HG02759 (cell line): ENCODE data around the gene ADCY5.
A peak's percentile ranks its signal among the peaks of the same experiment; 100 is the strongest.

ENCODE experiments used
- ATAC-seq: cut with Tn5 transposase; IDR thresholded peaks from one replicate; pipeline ENCODE4 v1.9.1; 2021; ENCODE audit warnings: mild to moderate bottlenecking, moderate library complexity; ENCODE audit not compliant: unreplicated experiment

Gene ADCY5

DNA sequence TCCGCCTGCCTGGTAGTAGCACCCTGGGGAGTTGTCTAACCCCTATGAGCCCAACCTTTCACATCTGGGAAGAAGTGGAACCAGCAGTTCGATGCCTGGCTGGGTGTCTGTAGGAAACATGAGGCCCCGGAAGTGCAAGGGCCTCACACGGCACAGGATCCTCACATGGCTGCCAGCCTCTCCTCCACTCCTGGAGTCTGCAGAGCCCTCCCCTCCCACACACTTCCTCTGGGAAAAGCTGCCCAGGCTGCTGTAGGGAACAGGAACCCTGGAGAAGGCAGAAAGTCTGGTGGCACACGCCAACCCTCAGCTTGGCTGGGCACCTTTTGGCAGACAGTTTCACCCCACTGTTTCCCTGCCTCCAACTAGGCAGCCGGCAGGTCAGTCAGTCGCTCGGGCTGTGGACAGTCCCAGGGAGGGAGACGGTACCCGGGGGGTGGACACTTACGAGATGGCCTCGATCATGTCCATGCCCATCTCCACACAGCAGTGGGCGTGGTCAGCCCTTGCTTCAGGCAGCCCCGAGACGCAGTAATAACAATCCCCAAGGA, 118.4 kb downstream of the ADCY5 start:
- no peak for ATAC-seq

DNA sequence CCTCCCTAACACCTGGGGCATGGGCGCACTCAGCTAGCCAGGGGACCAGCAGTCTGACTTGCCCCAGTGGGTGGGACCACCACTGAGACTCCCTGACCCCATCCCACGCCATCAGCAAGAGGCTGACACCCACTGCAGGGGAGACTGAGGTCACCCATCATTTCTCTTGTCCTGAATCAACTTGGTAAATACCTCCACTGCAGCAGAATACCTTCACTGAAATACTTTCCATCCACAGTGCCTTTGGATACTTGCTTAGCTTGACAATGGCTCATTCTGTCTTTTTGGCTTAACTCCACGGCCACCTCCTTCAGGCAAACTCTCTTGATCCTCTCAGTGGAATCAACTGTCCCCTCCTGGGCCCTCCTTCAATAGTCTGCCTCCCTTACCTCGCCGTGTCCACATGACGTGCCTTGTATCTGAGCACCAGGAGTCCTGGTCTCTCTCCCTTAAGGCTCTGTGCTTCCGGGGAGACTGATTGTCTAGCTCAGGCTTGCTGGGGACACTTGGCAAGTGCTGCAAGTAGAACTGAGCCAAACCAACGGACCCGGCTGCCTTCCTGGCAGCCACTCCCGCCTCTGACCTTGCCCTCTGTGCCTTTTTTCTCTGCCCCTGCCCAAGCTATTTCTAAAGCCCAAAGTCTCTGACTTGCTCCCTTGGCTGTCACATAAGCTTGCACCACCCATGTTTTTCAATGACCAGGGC, 119.1 kb downstream of the ADCY5 start:
- ATAC-seq, result no peak

DNA sequence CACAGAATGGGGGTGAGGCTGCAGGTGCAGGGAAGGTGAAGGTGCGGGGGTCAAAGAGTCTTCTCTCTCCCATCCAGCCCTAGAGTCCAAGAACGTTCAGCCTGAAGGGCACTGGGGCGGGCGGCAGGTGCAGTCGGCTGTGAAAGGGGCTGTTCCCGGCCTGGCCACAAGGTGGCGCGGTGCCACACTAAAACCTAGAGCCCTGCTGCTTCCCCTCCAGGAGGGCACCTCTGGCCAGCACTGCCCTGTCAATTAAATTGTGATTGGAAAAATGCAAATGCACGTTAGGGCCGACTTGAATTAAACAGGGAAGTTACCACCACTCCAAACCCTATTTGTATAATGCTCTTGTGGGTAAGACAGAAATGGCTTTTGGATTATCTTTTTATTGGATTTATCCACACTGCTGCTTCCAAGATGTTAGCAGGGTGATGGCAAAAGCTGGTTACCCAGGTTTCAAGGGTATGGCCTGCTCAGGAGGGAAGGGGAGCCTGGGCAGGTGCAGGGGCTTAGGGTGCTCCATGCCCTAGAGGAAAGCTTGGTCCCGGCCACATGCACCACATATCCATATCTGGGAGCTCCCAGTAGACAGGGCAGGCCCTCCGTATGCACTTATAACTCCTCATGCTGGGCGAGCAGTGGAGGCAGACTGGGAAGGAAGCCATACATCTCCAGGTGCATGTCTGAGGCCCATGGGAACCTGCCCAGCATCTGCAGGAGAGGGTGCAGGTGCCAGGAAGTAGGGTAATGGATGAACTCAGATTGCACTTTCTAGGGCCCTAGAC, 119.8 kb downstream of the ADCY5 start:
- peak; percentile 58 for ATAC-seq

DNA sequence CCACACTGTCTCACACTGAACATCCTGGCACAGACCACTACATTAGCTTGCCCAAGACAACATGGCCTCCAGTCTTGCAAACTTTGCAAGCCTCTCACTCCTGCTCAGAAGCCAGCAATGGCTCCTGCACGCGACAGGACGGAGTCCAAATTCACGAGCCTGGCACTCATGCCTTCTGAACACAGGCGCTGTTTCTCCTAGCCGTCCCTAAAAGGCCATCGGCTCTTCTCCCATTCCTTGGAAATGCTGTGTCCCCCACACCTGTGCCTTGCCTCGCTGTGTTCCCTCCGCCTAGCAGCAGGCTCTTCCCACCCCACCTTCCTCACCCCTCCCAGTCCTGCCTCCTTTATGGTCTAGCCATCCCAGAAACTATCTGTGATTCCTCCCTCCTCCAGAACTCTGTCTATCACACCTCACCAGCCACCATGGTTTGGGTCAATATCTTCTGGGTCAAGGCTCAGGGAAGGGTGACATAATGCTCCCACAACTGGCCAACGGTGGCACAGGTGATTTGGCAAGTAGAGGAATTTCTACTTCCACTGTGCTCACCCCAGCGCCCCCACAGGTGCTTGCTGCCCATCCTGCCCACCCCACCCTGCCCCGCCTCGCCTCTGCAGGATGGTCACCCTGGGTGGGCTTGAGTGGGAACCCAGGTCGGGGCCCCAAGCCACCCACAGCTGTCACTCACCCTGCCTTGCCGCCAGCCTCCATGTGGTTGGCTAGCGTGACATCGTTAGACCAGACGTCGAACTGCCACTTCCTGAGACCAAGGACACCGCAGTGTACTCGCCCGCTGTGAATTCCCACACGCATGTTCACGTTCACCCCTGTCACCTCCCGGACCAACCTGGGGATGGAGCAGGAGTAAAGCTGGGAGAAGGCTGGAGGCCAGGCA, 120.7 kb downstream of the ADCY5 start:
- ATAC-seq, result no peak

DNA sequence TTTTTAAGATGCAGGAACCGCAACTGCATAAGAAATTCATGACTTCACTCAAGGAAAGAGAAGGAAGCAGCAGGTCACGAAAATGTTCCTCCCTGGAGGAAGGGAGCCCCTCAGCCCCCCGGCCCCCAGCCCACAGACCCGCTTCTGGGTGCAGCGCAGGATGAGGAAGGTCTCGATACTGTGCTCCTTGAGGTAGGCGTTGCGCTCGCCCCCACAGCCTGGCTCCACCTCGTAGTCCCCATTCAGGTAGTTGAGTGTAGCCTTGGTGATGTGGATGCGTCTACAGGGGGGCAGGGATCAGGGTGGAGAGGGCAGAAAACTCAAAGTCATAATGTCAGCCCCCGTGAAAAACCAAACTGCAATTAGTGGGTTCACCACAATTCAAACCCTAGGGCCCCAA, 121.4 kb downstream of the ADCY5 start:
- ATAC-seq, result no peak

DNA sequence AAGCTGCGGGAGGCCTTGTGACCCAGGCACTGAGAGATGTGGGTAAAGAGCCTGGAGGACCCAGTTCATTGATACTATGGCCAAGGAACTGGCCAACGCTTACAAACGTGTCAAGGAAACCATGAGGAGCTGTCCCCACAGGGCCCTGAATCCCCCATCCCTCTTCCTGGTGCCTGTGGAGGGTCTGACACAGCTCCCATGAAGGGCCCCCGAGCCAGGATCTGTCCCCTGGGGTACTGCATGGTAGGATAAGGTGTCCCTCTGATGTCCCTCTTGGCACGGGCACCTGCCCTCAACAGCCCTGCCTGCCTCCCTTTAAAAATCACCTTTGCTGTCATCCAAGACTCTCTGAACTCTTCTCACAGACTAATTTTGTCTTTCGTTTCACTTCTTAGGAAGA, 122.4 kb downstream of the ADCY5 start:
- ATAC-seq, result no peak

DNA sequence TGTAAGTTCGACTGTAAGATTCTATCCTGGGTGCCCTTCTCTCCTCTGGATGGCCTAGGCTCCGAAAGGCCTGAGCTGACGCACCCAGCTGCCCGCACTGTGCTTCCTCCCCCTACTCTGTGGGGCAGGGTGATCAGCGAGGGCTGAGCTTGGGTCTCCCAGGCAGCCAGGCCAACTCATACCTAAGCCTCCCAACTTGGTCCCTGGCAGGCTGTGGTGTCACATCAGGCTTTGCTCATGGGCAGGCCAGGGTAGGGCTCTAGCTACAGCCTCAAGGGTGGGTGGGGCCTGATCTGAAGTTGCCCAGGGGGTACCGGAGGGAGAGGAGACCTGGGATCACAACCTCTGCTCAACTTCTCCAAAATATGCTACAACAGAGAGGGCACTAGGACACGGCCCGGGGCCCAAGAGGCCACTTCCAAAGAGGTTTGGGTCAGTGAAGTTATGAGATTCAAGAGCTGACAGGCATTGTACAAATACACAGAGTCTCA, 123.1 kb downstream of the ADCY5 start:
- ATAC-seq, result no peak

DNA sequence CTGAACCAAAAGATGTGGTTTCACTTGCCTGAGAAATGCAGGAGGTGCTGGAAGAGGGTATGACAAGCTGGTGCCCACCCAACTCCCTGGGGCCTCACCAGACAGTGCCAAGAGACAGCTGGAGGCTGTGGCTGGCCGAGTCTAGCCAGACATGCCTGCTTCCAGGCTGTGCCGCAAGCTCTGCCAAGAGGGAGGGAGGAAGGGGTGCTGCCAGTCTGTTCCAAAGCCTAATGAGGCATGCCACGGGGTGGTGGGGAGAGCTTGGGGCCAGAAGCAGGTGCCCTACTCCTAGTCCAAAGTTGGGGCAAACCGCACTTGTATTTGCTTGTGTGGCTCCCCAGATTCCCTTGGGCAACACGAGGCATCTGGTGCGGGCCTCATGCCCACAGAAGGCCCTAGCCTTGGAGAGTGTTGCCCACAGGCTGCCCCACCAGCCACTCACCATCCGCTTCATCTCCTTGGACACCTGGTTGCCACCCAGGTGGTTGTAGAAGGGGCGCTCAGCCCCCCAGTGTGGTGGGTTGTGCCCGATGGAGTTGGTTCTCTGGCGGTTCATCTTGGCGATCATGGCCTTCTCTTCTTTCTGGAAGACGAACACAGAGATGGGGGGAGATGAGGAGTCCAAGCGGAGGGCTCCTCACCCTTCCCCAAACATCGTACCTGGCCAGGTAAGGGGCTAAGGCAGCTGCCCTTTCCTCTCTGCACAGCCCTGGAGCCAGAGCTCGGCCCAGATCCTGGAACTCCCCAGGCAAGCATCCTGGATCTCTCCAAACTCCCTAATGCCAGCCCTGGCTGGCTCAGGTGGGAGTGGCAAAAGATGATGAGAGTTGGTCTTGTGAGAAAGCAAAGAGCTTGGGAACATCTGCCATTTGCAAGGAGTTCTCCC, 123.8 kb downstream of the ADCY5 start:
- ATAC-seq, result no peak

DNA sequence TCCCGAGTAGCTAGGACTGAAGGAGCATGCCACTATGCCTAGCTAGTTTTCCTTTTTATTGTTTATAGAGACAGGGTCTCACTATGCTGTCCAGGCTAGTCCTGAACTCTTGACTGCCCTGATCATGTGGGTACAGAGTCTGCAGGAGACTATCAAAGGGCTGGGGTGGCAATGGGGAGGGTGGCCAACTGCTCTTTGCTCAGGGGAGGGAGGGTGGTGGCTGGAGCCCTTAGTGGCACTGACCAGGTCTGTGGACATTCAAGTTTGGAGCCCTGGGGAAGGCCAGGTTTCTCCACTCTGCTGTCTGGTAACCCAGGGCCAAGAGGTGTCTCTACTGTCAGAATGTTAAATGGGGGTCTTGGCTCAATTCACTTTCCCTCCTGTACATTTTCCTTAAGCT, 125.1 kb downstream of the ADCY5 start:
- no peak for ATAC-seq

DNA sequence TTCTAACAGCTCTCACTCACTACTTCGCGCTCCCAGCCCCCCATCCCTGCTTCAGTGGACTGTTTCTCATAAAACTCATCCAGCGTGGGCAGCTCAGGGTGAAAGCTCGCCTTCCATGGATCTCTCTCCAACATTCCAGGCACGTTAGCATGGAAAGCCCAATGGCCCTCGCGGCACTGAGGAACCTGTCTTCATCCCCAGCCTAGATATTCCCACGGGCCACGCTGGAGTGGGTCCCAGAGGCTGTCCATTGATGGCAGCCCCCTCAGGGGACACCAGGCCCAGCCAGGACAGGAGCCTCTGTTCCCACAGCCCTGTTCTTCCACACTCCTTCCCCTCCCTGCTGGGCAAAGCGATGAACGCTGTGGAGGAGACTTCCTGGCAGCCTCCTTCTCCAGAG, 126.0 kb downstream of the ADCY5 start:
- ATAC-seq, result no peak

DNA sequence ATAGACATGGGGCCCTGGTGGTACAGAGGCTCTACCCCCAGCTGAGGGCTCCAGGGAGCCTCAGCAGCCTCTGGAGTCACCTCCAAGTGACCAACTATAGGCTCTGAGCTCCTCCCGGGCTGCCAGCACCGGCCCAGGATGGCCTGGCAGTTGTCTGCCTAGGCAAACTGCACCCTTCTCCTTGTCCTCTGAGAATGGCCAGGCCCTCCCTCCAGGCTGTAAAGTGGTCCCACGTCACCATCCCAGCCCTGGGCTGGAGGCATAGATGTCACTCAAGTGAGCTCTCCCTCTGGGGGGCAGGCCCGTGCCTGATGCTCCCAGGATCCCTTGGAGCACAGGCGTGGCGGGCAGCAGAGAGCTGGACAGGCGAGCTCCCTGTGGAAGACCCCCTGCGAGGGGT, 127.1 kb downstream of the ADCY5 start:
- ATAC-seq, result no peak

DNA sequence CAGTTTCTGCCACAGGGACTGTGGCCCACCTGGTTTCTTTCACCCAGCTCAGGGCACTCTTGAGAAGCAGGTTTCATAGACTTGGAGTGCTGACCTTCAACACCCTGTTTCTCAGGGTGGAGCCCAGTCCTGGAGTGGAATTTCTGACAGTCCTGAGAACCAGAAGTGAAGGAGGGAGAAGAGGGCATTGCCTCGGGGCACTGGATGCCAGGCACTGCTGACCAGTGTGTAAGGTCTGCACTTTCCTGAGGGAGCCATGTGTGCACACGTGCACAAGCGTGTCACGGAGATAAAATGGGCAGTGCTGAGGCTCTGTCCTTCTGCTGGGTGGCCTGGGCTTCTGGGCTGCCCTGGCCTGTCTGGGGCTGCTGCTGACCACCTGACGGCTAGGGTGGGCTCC, 128.7 kb downstream of the ADCY5 start:
- ATAC-seq, result no peak

DNA sequence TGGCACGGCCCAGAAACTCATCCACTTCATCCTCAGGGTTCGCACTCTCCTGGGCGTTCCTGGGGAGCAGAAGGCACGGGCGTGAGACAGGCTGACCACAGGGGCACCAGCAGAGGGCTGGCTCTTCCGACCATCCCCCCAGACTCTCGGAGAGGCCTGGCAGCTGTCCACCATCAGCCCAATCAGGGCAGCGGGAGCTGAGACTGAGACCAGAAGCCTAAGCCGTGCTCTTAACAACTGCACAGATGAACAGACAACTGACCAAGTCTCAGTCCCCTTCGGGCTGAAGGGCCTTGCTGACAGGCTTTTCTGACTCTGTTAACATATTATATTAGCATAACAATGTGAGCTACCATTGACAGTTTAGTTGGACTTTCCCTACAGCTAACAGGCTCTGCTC, 129.1 kb downstream of the ADCY5 start:
- no peak for ATAC-seq

DNA sequence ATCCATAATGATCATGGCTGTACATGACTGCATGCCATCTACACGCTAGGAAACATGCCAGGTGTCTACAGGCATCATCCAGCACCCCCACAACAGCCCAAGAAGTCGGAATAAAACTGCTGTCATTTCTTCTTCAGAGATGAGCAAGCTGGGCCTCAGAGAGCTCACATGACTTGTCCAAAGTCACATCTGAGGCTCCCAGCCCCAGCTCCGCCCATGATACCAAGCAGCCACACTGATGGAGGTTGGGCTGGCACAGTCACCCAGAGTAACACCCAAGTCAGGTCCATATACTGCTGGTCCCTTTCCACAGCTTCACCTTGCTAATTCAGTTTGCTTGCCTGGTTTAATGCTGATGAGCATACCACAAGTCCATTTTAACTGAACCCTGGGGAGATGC, 130.5 kb downstream of the ADCY5 start:
- no peak for ATAC-seq

DNA sequence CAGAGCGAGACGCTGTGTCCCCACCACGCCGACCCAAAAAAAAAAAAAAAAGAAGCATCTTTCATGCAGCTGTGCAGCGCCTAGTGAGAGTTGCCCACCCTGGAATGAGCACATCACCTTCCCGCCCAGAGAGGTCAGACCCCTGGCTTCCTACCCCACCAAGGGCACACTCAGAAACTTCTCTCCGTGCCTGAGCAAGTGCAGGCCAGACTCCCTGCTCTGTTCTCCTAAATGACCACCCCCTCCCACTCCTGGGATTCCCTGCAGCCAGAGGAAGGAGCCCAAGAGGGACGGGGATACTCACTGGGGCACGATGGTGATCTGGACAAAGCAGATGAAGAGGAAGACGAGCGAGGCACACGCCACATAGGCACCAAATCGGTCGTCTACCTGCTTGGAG, 131.2 kb downstream of the ADCY5 start:
- no peak for ATAC-seq

DNA sequence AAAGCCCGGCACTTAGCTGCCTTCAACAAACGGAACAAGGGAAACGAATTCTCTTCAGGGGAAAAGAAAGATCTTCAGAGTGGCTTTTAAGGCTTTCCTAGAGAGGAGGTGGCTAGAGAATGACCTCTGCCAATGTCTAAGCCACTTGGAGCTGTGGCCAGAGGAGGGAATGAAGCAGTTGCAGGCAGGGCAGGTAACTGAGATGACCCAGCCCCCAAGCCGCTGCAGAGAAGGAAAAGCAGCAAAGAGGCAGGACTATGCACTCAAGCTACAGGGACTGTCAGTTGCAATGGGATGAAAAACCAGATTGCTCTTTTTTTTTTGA, 133.7 kb downstream of the ADCY5 start:
- ATAC-seq, result no peak

DNA sequence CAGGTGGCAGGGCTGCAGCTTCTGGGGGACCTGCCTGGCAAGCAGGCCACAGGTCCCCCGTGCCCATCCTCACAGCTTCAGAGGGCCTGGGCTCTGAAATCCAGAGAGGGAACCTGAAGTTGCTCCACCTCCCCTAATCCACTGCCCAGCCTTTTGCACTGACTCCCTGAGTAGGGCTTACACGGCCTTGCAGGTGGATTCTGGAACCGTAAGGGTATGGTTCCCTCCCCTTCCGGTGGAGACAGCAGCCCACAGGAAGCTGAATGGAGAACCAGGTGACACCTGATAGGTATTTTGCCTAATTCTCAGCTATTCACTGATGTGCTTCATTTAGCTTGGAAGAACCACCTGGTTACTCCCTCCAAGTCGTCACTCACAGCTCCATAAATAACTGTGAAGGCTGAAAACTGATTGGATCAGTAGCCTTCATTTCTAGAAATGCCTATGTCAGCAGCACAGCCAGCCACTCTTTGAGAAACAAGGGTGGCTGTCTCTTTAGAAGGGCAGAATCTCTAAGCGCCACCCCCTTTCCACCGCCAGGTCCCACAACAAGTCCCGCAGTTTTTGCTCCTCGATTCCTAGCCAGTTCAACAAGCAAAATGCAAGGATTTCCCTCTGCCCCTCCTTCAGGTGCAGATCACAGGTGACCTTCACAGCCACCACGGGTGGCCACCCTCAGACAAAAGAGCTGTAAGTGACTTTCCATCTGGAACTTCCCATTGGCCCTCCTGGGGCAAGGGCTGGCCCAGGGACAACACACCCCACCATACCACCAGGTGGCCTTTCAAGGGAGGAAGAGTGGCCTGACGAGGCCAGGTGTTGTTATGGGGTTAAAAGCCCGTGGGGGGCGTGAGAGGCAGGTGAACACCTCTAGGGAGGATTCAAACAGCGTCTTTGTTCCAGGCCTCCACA, 134.3 kb downstream of the ADCY5 start:
- ATAC-seq, result no peak

DNA sequence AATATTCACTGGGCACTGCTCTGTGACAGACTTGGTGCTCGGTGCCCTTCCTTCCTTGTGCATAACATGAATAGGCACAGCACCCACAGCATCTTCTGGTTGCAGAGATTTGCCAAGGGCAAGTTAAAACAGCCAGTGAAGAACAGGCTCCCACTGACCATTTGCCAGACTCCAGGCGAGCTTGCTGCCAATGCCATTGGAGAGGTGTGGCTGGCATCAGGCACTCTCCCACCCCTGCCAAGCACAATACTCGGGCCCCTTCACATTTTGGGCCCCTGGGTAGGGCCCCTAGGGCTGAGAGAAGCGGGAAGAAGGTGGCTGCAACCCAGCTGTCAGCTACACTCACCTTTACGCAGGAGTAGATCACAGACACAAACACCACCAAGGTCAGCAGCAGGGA, 135.0 kb downstream of the ADCY5 start:
- ATAC-seq, result no peak
